ENCODE measurements around the gene UBL3.

UBL3 gene

DNA sequence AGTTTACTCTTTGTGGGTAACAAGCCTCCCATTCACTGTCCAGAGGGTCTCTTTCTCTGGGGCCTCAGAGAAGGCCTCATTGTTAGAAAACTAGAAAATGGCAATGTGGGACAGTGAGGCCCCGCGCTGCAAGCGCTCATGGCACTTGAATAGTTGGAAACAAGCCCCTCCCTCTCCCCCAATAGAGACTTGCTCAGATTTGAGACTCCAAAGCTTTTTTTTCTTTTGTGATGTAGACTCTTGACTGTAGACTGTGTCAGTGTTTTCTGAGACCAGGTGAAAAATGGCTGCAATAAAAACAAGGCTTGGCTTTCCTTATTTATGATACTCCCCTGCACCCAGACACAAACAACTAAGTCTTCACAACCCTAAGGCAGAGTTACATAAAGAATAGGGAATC, 38.7 kb upstream of the UBL3 start:
- H3K4me3 ChIP-seq (ENCODE audit: low read length), result no peak overlapping the region
- H3K4me2 ChIP-seq (ENCODE audit: low read length), result no peak overlapping the region
- H3K27me3 ChIP-seq (ENCODE audit: low read depth, low read length), result no peaks in the 10 kb centered on the region
- H3K27ac ChIP-seq (ENCODE audit: low read length), result no peak overlapping the region
- H3K9me3 ChIP-seq (ENCODE audit: insufficient read depth, low read length), result no peaks in the 10 kb centered on the region
- no peaks in the 10 kb centered on the region for H4K20me1 ChIP-seq (ENCODE audit: insufficient read depth, low read length)
- H3K36me3 ChIP-seq (replicated peaks; ENCODE audit: low read depth, low read length), result no peaks in the 10 kb centered on the region
- H3K79me2 ChIP-seq (ENCODE audit: low read length), result no peaks in the 10 kb centered on the region
- no peaks in the 10 kb centered on the region for H3K4me1 ChIP-seq (ENCODE audit: low read length)
- no peak overlapping the region for H3K9ac ChIP-seq (ENCODE audit: low read length)
- no peak overlapping the region for H2AFZ ChIP-seq (ENCODE audit: low read depth, low read length)
- TF ChIP-seq CTCF (IDR thresholded peaks at IDR 0.05; ENCODE audit: low read depth, low read length), result no peak

GRCh38 chr13:29888306-29888705, 37.9 kb upstream of the UBL3 start:
- Histone ChIP-seq H3K4me1 (ENCODE audit: low read length) (no peaks in the 10 kb centered on the region), H3K9me3 (ENCODE audit: insufficient read depth, low read length) (no peaks in the 10 kb centered on the region), H3K4me2 (ENCODE audit: low read length) (no peak overlapping the region), H3K27me3 (ENCODE audit: low read depth, low read length) (no peaks in the 10 kb centered on the region), H3K9ac (ENCODE audit: low read length) (no peak overlapping the region), H2AFZ (ENCODE audit: low read depth, low read length) (no peak overlapping the region), H3K27ac (ENCODE audit: low read length) (no peak overlapping the region), H3K4me3 (ENCODE audit: low read length) (no peak overlapping the region), H3K36me3 (replicated peaks; ENCODE audit: low read depth, low read length) (no peaks in the 10 kb centered on the region), H3K79me2 (ENCODE audit: low read length) (no peaks in the 10 kb centered on the region), H4K20me1 (ENCODE audit: insufficient read depth, low read length) (no peaks in the 10 kb centered on the region)
- TF ChIP-seq CTCF (IDR thresholded peaks at IDR 0.05; ENCODE audit: low read depth, low read length) (no peak), EZH2phosphoT487 (IDR thresholded peaks at IDR 0.05; ENCODE audit: low read depth) (no peak)

GRCh38 chr13:29887686-29888085, 37.3 kb upstream of the UBL3 start:
- Histone ChIP-seq H3K9me3 (ENCODE audit: insufficient read depth, low read length) (no peaks in the 10 kb centered on the region), H4K20me1 (ENCODE audit: insufficient read depth, low read length) (no peaks in the 10 kb centered on the region), H2AFZ (ENCODE audit: low read depth, low read length) (no peak overlapping the region), H3K27ac (ENCODE audit: low read length) (no peak overlapping the region), H3K4me3 (ENCODE audit: low read length) (no peak overlapping the region), H3K4me1 (ENCODE audit: low read length) (no peaks in the 10 kb centered on the region), H3K9ac (ENCODE audit: low read length) (no peak overlapping the region), H3K4me2 (ENCODE audit: low read length) (no peak overlapping the region), H3K27me3 (ENCODE audit: low read depth, low read length) (no peaks in the 10 kb centered on the region), H3K36me3 (replicated peaks; ENCODE audit: low read depth, low read length) (no peaks in the 10 kb centered on the region), H3K79me2 (ENCODE audit: low read length) (no peaks in the 10 kb centered on the region)
- TF ChIP-seq CTCF (IDR thresholded peaks at IDR 0.05; ENCODE audit: low read depth, low read length), result no peak
- TF ChIP-seq EZH2phosphoT487 (IDR thresholded peaks at IDR 0.05; ENCODE audit: low read depth), result no peak

DNA sequence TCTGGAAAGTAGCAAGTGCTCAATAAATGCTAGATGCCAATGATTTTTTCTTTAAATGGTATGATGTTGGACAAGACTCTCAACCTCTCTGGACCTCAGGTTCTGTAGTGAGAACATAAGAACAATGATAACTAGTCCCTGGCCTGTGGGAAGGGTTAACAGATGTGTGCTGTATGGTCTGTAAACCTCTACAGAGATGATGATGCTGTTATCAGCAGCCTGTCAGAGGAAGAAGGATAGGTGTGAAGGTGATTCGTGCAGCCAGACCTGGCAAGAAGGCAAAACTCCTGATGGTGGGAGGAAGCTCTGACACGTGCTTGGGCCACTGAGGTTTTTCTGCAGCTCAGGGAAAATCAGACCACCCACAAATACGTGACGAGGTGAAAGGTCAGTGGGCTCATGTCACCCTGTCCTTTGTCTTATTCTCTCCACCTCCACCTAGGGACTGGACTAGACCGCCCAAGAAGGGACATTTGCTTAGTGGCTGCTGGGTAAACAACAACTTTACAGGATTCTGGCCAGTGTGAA, 36.7 kb upstream of the UBL3 start:
- no peaks in the 10 kb centered on the region for H3K36me3 ChIP-seq (replicated peaks; ENCODE audit: low read depth, low read length)
- no peak overlapping the region for H3K4me2 ChIP-seq (ENCODE audit: low read length)
- no peaks in the 10 kb centered on the region for H3K4me1 ChIP-seq (ENCODE audit: low read length)
- TF ChIP-seq EZH2phosphoT487 (IDR thresholded peaks at IDR 0.05; ENCODE audit: low read depth) (no peak), CTCF (IDR thresholded peaks at IDR 0.05; ENCODE audit: low read depth, low read length) (no peak)
- no peak overlapping the region for H3K9ac ChIP-seq (ENCODE audit: low read length)
- no peak overlapping the region for H3K27ac ChIP-seq (ENCODE audit: low read length)
- no peaks in the 10 kb centered on the region for H3K79me2 ChIP-seq (ENCODE audit: low read length)
- H3K27me3 ChIP-seq (ENCODE audit: low read depth, low read length), result no peaks in the 10 kb centered on the region
- no peaks in the 10 kb centered on the region for H3K9me3 ChIP-seq (ENCODE audit: insufficient read depth, low read length)
- no peak overlapping the region for H2AFZ ChIP-seq (ENCODE audit: low read depth, low read length)
- no peak overlapping the region for H3K4me3 ChIP-seq (ENCODE audit: low read length)
- no peaks in the 10 kb centered on the region for H4K20me1 ChIP-seq (ENCODE audit: insufficient read depth, low read length)

All from OCI-LY3 (cell line).